Measurements from ENCODE around the gene CA6.

- TF ChIP-seq CTCF (IDR thresholded peaks at IDR 0.05; ENCODE audit: borderline replicate concordance, extremely low read depth, low read length, poor library complexity, severe bottlenecking) = no peak
- TF ChIP-seq EZH2 (IDR thresholded peaks at IDR 0.05; ENCODE audit: borderline replicate concordance, low read depth, low read length, severe bottlenecking) = no peak
Observed at GRCh38 chr1:8951231-8951630, 5.6 kb downstream of the CA6 start.

Measured in DND-41 (cell line).